RCC 7860 (cell line): ENCODE measurements around the gene TBCEL.
A peak's percentile ranks its signal among the peaks of the same experiment; 100 is the strongest.
"Not testable (repeated sequence)": the region's sequence is repeated elsewhere in the genome, so short reads cannot be mapped to it uniquely, and the experiment has no call there.

Source experiments
- DNase-seq: peaks from one replicate; pipeline ENCODE4 v3.0.0-alpha.2; 2015; ENCODE audit warnings: low spot score
- FAIRE-seq: peaks from 2 replicates; lab custom pipeline; 2012; peaks lifted over from hg19 to GRCh38; lab: Jason Lieb, UNC

TBCEL gene

DNA sequence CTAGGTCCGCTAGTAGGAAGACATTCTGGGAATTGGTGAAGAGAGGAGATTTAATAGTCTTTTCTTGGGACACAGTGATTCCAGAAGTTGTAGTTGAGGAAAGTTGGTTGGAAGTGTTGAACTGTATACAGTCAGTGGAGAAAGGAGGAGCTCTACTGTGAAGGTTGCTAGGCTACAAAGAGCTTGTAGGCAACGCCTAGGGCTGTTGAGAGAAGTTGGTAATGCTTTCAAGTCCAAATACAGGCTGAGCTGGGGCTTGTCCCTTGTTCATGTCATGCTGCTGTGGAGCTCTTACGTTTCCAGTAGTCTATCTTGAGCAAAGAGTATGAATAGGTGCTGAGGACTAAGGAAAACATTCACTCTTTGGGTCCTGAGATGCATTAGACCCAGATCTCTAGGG, 1.1 kb downstream of the TBCEL start:
- DNase-seq (peak; percentile 9), FAIRE-seq (no peak)

DNA sequence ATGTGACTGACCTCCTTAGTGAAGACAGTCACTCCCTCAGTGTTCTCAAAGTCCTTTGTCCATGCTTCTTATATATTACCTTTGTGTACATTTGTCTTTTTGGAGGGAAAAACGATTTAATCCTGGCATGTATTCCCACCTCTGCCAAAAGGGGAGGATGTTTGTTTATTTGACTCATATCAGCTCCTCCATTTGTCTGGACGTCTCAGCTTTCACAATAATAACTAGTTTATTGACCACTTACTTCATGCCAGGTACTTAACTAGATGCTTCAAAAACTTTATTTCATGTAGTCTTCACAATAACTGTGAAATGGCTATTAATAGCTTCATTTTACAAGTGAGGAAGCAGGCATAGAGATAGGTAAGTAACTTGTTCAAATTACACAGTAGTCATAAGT, 5.3 kb downstream of the TBCEL start:
- DNase-seq (no peak), FAIRE-seq (no peak)

DNA sequence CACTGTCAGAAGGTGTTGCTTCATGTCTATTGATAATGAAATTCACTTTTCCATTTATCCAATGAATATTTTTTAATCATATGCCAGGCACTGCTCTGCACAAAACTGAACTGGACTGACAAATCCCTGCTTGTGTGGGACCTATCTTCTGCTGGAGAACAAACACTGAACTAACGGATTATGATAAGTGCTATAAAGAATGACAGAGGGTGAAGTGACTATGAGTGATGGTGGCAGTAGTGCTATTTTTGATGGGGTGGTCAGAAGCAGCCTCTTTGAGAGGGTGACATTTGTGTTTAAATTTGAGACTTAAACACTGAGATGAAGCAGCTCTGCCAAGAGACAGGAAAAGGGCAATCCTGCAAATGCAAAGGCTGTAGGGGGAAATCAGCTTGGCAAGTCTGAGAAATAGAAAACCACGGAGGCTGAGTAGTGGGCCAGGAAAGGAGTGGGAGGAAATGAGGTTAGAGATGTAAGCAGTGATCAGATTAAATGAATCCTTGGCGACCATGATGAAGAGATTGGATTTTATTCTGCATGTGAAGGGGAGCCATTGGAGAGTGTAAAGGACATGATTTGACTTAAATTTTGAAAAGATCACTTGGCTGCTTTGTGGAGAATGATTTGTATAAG, 6.0 kb downstream of the TBCEL start:
- no peak for FAIRE-seq
- no peak for DNase-seq

DNA sequence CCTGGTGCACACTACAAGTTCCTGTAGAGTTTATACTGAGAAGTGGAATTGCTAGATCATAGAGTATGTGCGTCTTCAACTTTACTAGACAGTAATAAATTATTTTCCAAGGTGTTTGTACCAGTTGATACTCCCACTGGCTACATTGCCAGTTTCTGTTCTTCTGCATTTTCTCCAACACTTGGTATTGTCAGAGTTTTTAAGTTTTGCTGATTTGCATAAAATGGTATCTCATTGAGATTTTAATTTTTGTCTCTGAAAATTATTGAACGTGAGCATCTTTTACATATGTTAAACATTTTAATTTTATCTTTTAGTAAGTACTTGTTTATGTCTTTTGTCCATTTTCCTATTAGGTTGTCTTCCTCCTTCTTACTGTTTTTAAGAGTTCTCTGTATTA, 7.3 kb downstream of the TBCEL start:
- FAIRE-seq = no peak

DNA sequence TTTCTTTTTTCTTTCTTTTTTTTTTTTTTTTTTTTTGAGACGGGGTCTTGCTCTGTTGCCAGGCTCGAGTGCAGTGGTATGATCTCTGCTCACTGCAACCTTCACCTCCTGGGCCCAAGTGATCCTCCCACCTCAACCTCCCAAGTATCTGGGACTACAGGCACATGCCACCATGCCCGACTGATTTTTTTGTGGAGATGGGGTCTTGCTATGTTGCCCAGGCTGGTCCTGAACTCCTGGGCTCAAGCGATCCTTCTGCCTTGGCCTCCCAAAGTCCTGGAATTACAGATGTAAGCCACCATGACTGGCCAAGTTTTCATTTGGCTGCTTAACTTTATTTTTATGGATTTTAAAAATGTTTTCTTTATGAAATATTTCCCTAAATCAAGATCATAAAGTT, 7.7 kb downstream of the TBCEL start:
- DNase-seq, FAIRE-seq: not testable (repeated sequence)

More for the DNA sequence above, 7.3 kb downstream of the TBCEL start:
- DNase-seq = no peak

DNA sequence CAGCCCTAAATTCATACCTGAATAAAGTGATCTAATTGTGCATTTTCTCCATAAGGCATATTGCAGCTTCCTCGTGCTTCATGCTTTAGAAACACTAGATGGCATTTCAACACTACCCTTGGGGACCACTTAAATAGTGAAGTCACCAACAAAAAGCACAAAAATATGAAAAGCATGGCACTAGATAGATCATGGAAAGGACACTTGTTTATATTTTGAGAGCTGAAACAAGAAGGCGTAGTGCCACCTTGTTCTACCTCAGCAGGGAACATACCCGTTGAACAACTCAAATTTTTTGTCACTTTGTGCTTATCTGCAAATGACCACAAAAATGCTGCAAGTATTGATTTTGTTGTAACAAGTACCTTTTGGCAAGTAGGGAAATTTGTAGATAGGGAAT, 8.6 kb downstream of the TBCEL start:
- DNase-seq (no peak), FAIRE-seq (no peak)

DNA sequence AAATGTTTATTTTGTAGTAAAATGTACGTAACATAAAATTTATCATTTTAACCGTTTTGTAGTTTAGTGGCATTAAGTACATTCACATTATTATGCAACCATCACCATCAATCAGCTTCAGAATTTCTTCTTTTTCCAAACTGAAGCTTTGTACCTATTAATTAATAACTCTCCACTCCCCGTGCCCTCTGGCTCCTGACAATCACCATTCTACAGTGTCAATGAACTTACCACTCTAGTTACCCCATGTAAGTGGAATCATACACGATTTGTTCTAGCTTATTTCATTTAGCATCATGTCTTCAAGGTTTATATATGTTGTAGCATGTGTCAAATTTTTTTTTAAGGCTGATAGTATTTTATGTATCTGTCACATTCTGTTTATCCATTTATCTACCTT, 9.7 kb downstream of the TBCEL start:
- FAIRE-seq (no peak), DNase-seq (no peak)

DNA sequence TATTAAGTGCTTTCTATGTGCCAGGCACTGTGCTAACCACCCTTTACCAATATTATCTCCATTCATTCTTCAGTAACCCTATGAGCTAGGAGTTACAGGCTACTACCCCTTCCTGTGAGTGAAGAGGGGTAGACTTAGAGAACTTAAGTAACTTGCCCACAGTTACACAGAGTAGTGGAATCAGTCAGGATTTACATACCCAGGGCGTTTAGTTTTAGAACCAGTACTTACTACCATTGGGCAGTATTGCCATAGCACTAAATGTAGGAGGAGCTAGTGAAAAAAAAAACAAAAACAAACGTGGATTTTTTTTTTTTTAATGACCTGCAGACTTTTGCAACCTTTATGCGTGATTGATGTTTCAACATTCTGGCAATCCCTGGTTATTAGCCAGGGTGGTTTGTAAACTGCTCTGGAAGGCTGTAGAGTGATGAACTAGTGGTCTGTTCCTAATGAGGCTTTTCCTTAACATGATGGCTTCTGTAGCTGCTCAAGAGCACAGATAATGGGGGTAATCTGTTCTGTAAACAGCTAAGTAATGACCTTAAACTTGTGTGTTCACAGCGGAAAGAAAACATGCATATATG, 11.4 kb downstream of the TBCEL start:
- DNase-seq (no peak), FAIRE-seq (no peak)

DNA sequence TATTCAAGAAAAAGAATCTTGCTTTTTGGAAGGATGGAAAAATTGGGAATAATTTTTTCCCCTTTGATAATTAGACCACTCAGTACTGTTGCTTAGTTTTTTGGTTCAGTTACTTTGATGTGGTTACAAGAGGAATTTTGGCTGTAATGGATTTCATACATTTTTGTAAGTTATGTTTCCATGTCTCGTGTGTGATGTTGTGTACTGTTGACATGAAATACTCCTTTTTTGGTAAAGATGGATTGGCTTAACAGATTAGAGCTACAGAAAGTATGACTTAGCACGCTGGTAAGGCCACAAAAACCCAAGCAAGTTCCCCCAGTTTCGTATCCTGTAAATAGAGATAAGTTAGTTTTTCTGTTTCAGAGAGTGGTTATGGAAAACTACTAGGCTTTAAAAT, 11.9 kb downstream of the TBCEL start:
- no peak for DNase-seq
- FAIRE-seq = no peak

DNA sequence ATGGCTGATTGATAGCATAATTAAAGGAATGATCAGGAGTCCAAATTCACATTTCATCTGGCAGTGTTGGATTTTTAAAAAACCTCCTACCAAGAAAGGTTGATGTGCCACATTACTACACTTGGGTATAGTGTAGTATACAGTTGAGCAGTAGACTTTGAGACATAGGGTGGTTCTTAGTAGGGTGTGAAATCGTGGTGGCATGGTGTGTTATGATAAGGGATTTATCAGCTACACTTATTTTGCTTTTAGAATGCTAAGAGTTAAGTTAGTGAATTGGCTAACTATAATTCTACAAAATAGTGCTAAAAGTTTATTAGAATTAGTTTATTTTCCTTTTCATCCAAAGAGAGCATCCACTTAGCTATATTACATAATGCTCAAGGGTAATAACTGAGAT, 13.1 kb downstream of the TBCEL start:
- FAIRE-seq (no peak), DNase-seq (no peak)

DNA sequence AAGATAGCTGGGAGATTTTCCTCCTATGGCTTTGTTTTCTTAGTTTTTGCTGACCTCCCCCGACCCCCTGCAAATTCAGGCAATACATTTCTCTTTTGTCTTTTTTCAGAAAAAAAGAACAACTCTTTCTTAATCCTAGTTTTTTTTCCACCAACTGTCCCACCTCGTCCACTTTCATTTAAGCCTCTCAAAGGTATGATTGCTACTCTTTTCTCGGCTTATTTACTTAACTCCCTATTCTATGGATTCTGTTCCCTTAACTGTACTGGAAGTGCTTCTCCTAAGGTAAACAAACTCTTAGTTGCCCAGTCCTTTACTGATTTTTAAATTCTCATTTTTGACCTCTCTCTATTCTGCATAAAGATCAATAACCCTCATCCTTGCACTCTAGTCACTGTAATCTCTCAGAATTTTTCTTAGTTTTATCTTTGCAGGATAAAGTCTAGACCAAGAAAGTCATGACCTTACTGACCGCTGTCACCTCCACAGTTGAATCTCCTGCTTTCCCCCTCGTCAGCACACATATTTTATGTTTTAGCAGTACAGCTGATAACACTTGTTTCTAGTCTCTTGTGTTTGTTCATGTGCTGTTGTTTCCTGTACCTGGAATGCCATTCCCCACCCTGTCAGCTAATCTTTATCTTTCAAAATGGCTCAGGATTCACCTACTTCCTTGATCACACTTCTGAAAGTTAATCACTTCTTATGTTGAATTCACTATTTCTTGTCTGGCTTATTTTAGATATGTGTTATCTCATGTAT, 14.9 kb downstream of the TBCEL start:
- FAIRE-seq (no peak), DNase-seq (no peak)

DNA sequence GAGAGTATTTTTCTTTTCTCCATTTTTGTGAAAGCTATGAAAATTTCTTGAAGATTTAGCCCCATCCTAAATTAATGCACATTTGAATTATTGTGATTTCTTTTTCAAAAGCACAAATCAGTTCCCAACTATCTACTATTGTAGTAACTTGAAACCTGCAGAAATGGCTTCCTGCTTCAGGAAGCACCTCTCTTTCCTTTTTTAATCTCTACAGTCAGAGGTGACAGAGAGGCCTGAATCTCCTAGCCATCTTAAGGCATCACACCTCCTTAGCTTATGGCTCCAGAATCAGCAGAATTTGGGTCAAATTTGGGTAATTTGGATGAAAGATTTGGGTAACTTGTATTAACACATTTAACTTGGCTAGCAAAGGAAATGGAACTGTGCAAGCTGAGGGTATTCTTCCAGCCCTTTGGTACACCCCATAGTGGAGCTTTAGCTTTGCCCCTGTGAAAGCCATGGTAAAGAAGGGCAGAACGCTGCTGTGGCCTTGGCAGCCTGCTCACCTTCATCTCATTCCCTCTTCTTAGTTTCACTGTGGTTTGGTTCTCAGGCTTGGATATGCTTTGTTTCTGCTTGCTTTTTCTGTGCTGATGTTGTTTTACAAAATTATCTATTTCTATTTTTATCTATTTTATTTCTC, 16.2 kb downstream of the TBCEL start:
- FAIRE-seq (no peak), DNase-seq (no peak)

DNA sequence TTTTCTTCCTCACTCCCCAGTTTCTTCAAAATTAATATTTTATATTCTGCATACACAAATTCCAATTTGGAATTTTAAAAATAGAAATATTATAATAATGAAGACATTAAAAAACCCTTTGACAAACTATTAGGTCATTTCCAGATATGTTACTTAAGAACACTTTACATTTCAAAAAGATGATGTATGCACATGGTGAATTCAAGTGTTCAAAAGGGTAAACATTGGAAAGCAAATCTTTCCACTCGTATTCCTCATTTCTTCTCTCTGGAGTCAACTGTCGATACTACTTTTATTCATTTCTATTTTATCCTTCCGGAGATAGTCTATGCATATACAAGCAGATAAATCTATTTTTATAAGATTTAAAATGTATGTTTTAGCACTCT, 16.7 kb downstream of the TBCEL start:
- FAIRE-seq = no peak
- DNase-seq = no peak

DNA sequence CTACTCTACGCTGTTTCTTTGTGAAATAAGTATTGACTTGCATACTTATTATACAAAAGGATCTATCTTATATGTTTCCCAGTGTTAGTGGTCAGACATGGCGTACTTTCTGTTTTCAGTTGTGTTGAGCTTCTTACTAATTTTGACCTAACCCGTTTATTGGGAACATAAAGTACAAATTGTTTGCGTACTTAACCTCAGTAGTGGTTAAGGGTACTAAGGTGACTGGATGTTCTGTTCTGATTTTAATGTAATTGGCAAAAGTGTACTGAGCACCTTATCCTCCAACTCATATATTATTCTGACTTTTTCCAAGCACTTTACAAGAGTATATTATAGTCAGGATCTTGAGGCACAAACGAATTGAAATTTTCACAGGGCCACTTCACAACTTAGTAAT, 17.2 kb downstream of the TBCEL start:
- FAIRE-seq (no peak), DNase-seq (no peak)

DNA sequence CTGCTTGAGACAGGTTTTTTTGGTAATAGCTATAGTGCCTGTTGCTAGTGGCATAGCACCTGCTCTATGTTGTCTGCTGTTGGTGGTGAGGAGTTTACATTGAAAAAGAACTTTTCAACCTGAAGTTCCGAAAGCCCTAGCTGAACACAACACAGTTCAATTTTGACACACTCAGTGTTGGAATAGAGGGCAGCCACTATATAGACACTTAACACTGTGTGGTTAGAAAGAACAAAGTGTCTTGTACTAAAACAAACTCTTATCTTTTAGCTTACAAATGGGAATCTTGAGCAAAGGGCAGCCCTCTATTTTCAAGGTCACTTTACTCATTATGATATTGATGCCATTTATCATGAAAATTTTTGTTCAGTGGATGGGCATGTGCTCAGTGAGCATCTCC, 18.4 kb downstream of the TBCEL start:
- DNase-seq = no peak

DNA sequence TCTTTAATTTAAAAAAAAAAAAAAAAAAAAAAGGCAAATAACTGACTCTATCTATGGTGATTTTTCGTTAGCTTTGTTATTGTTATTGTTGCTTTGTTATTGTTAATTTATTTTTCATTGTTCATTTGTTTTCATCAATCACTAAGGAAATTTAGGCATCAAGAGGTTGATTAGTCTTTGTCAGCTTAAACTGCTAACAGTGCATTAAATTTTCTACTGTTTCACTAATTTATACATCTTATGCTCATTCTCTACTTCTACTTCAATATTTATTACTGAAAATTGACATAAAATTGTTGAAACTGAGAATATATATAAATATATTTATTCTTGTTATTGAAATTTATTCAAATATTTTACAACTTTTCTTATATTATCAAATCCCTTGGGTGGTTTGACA, 24.0 kb downstream of the TBCEL start:
- FAIRE-seq (no peak), DNase-seq (no peak)

More for the DNA sequence above, 18.4 kb downstream of the TBCEL start:
- no peak for FAIRE-seq

DNA sequence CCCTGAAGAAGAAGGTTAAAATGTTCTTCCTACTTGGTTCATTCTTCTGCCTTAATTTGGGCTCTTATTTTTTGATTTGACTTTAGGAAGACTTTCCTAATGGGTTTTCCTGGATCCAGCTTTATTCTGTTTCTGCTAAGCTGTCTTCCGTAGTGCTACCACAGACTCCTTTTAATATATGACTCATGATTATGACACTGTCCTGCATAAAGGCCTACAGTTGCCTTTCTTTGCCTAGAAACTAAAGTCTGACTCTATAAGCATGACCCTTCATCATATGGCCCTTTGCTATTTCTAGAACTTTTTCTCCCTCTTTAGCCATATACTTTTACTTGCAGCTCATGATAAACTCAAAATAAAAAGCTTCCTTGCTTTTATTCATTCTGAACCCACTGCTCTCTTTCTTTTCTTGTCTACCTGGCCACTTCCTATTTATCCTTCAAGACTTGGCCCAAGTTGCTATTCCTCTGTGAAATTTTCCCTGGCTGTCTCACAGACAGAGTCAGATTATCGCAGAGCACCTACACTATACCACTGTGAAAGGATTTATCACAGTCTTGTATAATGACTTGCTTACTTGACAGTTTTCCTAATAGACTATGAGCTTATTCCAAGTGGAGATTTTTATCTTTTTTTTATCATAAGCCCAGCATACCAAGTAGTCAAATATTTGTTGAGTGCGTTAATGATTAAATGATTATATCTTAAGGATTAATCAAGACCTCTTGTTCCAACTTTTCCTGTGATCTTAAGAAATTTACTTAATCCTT, 24.7 kb downstream of the TBCEL start:
- DNase-seq (peak; percentile 29), FAIRE-seq (peak; percentile 56)

DNA sequence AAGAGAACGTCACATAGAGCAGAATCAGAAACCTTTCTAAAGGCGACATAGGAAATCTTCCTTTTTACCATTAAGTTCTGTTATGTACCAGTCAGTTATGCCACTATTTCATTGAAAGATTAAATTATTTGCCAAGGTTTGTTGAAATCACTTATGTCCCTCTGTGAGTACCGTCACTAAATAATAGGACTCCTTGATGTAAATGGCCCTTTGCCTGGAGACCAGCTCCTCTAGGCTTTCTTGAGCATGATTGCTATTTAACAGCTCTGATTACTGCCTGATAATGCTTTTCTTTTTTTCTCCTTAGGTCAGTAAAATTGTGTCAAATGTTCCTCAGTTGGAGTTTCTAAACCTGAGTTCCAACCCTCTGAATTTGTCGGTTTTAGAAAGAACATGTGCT, 29.3 kb downstream of the TBCEL start:
- DNase-seq = no peak
- FAIRE-seq = no peak

DNA sequence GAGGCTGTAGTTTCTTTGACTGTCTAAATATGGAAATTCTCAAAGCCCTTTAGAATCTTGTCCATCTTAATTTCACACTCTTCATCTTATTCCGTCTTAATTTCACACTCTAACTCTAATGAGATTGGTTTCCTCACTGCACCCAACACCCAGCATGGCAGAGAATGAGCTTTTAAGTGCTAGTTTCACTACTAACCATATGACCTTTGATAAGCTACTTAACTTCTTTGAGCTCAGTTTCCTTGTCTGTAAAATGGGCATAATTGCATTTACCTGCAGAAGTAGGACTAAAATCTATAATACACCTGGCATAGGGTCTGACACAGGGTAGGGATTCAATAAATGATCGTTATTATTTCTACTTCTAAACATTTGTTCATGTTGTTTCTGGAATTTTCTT, 30.4 kb downstream of the TBCEL start:
- FAIRE-seq = no peak

DNA sequence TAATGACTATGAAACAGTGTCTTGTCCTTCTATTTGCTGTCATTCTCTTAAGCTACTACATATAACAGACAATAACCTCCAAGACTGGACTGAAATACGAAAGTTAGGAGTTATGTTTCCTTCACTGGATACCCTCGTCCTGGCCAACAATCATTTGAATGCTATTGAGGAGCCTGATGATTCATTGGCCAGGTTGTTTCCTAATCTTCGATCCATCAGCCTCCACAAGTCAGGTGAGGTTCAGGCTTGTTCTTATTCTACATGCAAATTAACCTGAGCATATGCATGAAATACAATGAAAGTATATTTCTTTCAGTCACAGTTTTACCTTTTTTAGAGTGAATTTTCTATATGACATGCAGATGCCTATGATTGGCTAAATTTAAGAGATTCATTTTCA, 31.2 kb downstream of the TBCEL start:
- DNase-seq = no peak
- no peak for FAIRE-seq

More for the DNA sequence above, 30.4 kb downstream of the TBCEL start:
- DNase-seq = no peak

DNA sequence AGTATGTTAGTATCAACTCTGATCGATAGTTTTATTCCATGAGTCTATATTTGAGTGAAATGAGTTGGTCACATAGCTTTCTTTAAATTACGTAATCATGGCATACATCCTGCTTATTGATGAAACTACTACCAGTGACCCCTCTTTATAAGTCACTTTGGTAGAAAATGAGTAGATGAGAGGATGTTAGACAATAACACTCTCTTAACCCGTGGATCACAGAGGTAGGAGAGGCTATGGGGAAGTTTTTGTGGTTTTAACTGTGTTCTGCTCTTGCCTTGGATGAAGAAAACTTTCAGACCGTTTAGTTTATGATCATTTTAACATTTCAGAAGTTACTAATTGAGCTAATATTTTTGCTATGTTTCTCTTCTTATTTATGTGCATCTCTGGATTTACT, 34.0 kb downstream of the TBCEL start:
- FAIRE-seq = no peak
- DNase-seq = no peak
